DOHH2 (cell line): ENCODE measurements around the gene ST6GALNAC6.

Experiments
- CTCF ChIP-seq: fragments of 200-600 bp; sonication (generic); IDR thresholded peaks from one replicate; pipeline ENCODE4 v1.5.1; 2014; ENCODE audit warnings: antibody characterized with exemption, mild to moderate bottlenecking, low read depth, low read length; ENCODE audit not compliant: poor library complexity, severe bottlenecking
- EZH2phosphoT487 ChIP-seq: fragments of 200-600 bp; sonication (generic); IDR thresholded peaks from 2 replicates; pipeline ENCODE4 v1.6.1; 2017; ENCODE audit warnings: borderline replicate concordance, mild to moderate bottlenecking, antibody characterized with exemption, low read length, moderate library complexity, mixed read lengths

DNA sequence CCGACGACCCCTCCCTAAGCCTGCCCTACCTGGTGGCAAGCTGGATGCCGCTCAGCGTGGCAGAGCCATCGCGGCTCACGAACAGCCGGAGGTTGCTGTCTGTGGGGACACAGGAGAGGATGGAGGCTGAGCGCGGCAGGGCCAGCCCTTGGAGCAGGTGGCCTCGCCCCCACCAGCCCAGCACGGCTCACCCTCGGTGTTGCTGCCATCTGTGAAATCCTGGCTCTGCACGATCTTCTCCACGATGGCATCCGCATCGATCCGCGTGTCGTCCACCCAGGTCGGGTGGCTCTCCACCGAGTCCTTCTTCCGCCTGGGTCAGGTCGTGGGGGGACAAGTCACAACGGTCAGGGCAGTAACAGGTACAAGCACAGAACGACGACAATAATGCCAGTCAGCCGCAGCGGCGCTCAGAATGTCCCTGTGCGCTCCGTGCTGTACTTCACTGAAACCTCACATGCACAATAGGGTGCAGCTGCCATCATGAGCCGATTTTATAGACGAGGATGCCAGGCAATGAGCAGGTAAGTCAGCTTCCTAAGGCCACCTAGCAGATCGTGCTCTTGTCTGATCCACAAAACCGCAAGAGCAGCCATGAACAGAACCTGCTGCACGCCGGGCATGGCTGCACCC lies 45.3 kb upstream of the ST6GALNAC6 start:
- TF ChIP-seq EZH2phosphoT487 (no peak), CTCF (no peak)
